HCT116 (cell line): ENCODE results near the gene ADORA2B. TPM values are rescaled to one million over a fixed set of nuclear protein-coding genes. Genes with fewer than 3 reads are reported as not detected.

Experiments used
- ATAC-seq: fragments of 200-7000 bp; cut with Tn5 transposase; 2 replicates; pipeline ENCODE4 v1.9.1; 2020; ENCODE audit warnings: mild to moderate bottlenecking, moderate library complexity
- BruUV-seq: library from RNA; stranded (reverse); fragments of 400-500 nt; replicated peaks from 2 replicates; lab custom pipeline; 2021; lab: Mats Ljungman, UMichigan
- CTCF ChIA-PET: fragments of 300-600 bp; sonication (Branson Sonifier 250); formaldehyde crosslinking; loops from one replicate; lab custom pipeline; 2021; ENCODE audit warnings: antibody characterized with exemption; lab: Charles Lee
- POLR2A ChIA-PET: fragments of 300-600, 350-600 bp; sonication (Branson Sonifier 250); formaldehyde crosslinking; loops from one replicate; lab custom pipeline; 2021; ENCODE audit warnings: antibody characterized with exemption; lab: Charles Lee
- RAD21 ChIA-PET, 2 experiments: fragments of 300-600 bp; sonication (Branson Sonifier 250); formaldehyde crosslinking; loops; one replicate each; lab custom pipeline; 2023; ENCODE audit warnings: low total read pairs in 2 of 2; ENCODE audit not compliant: uncharacterized antibody in 2 of 2, unreplicated experiment in 2 of 2, low non-redundant PET in 1 of 2; lab: Charles Lee
- DNase-seq: peaks from one replicate; pipeline ENCODE4 v3.0.0-alpha.2; 2010; ENCODE audit warnings: low read depth, low spot score
- H2AFZ ChIP-seq: fragments of 200-600 bp; shearing (Covaris generic), sonication (generic); 2 replicates; pipeline ENCODE4 v1.6.1; 2017; ENCODE audit warnings: low read depth, mixed run types, mixed read lengths, antibody characterized with exemption, low read length; ENCODE audit not compliant: poor library complexity, severe bottlenecking
- H3K27ac ChIP-seq: 2 replicates; pipeline ENCODE4 v1.5.1; 2012; ENCODE audit warnings: low read depth, low read length
- H3K27me3 ChIP-seq: fragments of 200-600 bp; sonication (generic); 2 replicates; pipeline ENCODE4 v1.6.1; 2016; ENCODE audit warnings: mixed run types, low read length, mixed read lengths; ENCODE audit not compliant: insufficient read depth
- H3K36me3 ChIP-seq, 2 experiments: fragments of 200-500 bp in 1 of 2; fragments of 200-600 bp in 1 of 2; sonication (Bioruptor generic) in 1 of 2; sonication (generic) in 1 of 2; 2 replicates each; pipeline versions ENCODE4 v1.5.1 to v1.6.1; 2014 to 2016; ENCODE audit warnings: low read length in 2 of 2, inconsistent platforms in 1 of 2, mixed read lengths in 1 of 2, mixed run types in 1 of 2; ENCODE audit not compliant: insufficient read depth in 2 of 2, control insufficient read depth in 1 of 2
- H3K4me1 ChIP-seq, 2 experiments: fragments of 200-600 bp in 1 of 2; sonication (generic) in 1 of 2; 2 replicates each; pipeline versions ENCODE4 v1.5.1 to v1.6.1; 2012 to 2017; ENCODE audit warnings: low read length in 2 of 2, inconsistent platforms in 1 of 2, mild to moderate bottlenecking in 1 of 2, mixed read lengths in 1 of 2, mixed run types in 1 of 2, moderate library complexity in 1 of 2; ENCODE audit not compliant: insufficient read depth in 2 of 2, control insufficient read depth in 1 of 2
- H3K4me2 ChIP-seq: fragments of 200-600 bp; sonication (generic); 2 replicates; pipeline ENCODE4 v1.6.1; 2017; ENCODE audit warnings: mixed run types, low read length, mixed read lengths
- H3K4me3 ChIP-seq, 2 experiments: fragments of 200-600 bp in 1 of 2; sonication (generic) in 1 of 2; replicated peaks in 1 of 2; 2 replicates each; pipeline ENCODE4 v1.5.1; 2011 to 2016; ENCODE audit warnings: low read length in 2 of 2, control low read depth in 1 of 2, low read depth in 1 of 2, mild to moderate bottlenecking in 1 of 2, mixed read lengths in 1 of 2, mixed run types in 1 of 2
- H3K79me2 ChIP-seq: fragments of 200-600 bp; sonication (generic); 2 replicates; pipeline ENCODE4 v1.6.1; 2017; ENCODE audit warnings: mild to moderate bottlenecking, mixed run types, low read length, moderate library complexity, mixed read lengths; ENCODE audit not compliant: insufficient read depth
- H3K9ac ChIP-seq: fragments of 200-600 bp; sonication (generic); 2 replicates; pipeline ENCODE4 v1.6.1; 2016; ENCODE audit warnings: low read length, mixed read lengths
- H3K9me2 ChIP-seq: fragments of 200-600 bp; sonication (generic), shearing (Covaris generic); 2 replicates; pipeline ENCODE4 v1.6.1; 2017; ENCODE audit warnings: mixed run types, mild to moderate bottlenecking, moderate library complexity; ENCODE audit not compliant: insufficient read depth
- H3K9me3 ChIP-seq, 2 experiments: fragments of 200-500 bp in 1 of 2; fragments of 200-600 bp in 1 of 2; sonication (Bioruptor generic) in 1 of 2; sonication (generic) in 1 of 2; 2 replicates each; pipeline ENCODE4 v1.6.1; 2014 to 2017; ENCODE audit warnings: low read length in 2 of 2, mixed read lengths in 2 of 2, inconsistent platforms in 1 of 2, low read depth in 1 of 2, mild to moderate bottlenecking in 1 of 2, mixed run types in 1 of 2, moderate library complexity in 1 of 2; ENCODE audit not compliant: control insufficient read depth in 1 of 2, insufficient read depth in 1 of 2
- H4K20me1 ChIP-seq: fragments of 200-600 bp; sonication (generic), shearing (Covaris generic); 2 replicates; pipeline ENCODE4 v1.6.1; 2017; ENCODE audit warnings: mixed run types, mild to moderate bottlenecking, moderate library complexity; ENCODE audit not compliant: insufficient read depth
- CBX3 ChIP-seq: IDR thresholded peaks from 2 replicates; pipeline ENCODE4 v1.6.1; 2012; ENCODE audit warnings: low read depth
- CEBPB ChIP-seq: IDR thresholded peaks from 2 replicates; pipeline ENCODE4 v1.6.1; 2012; ENCODE audit warnings: low read depth
- ELF1 ChIP-seq: IDR thresholded peaks from 2 replicates; pipeline ENCODE4 v1.6.1; 2012; ENCODE audit warnings: low read depth, borderline replicate concordance
- EZH2phosphoT487 ChIP-seq: fragments of 200-600 bp; IDR thresholded peaks from 2 replicates; pipeline ENCODE4 v1.6.1; 2018; ENCODE audit warnings: antibody characterized with exemption, borderline replicate concordance
- JUND ChIP-seq: IDR thresholded peaks from 2 replicates; pipeline ENCODE4 v1.6.1; 2012
- MAX ChIP-seq: IDR thresholded peaks from 2 replicates; pipeline ENCODE4 v1.6.1; 2012
- POLR2A ChIP-seq: IDR thresholded peaks from 2 replicates; pipeline ENCODE4 v1.7.0; 2011; ENCODE audit warnings: borderline replicate concordance; ENCODE audit not compliant: insufficient read depth, insufficient read length; ENCODE audit errors: extremely low read depth
- RAD21 ChIP-seq: IDR thresholded peaks from 2 replicates; pipeline ENCODE4 v1.6.1; 2012; ENCODE audit warnings: low read depth, mild to moderate bottlenecking
- SIN3A ChIP-seq: IDR thresholded peaks from 2 replicates; pipeline ENCODE4 v1.6.1; 2012; ENCODE audit warnings: low read depth
- SP1 ChIP-seq: IDR thresholded peaks from 2 replicates; pipeline ENCODE4 v1.6.1; 2012; ENCODE audit warnings: low read depth
- TCF7L2 ChIP-seq: IDR thresholded peaks from 2 replicates; pipeline ENCODE4 v1.7.0; 2011; ENCODE audit warnings: borderline replicate concordance, inconsistent platforms; ENCODE audit not compliant: insufficient read depth, insufficient read length; ENCODE audit errors: extremely low read depth
- YY1 ChIP-seq: IDR thresholded peaks from 2 replicates; pipeline ENCODE4 v1.6.1; 2011; ENCODE audit warnings: low read length, low read depth, moderate library complexity, mild to moderate bottlenecking; ENCODE audit not compliant: insufficient replicate concordance; ENCODE audit errors: extremely low read depth
- ZBTB33 ChIP-seq: IDR thresholded peaks from 2 replicates; pipeline ENCODE4 v1.6.1; 2011; ENCODE audit warnings: mild to moderate bottlenecking, low read length, moderate library complexity; ENCODE audit not compliant: insufficient replicate concordance; ENCODE audit errors: extremely low read depth
- ZFX ChIP-seq: fragments of 450-650 bp; IDR thresholded peaks from 2 replicates; pipeline ENCODE4 v1.6.1; 2017
- ZNF274 ChIP-seq: fragments of 200-500 bp; sonication (Bioruptor generic); IDR thresholded peaks from 2 replicates; pipeline ENCODE4 v1.6.1; 2014; ENCODE audit warnings: mild to moderate bottlenecking, low read depth, low read length, inconsistent platforms
- intact Hi-C: fragments of 100-400 bp; cut with micrococcal nuclease; formaldehyde crosslinking; loops from 2 replicates; pipeline ENCODE4 v1.10.0; 2022
- total RNA-seq: library from RNA; stranded (reverse); gene quantifications from one replicate; pipeline ENCODE4 v1.2.1, GENCODE V29; 2021; ENCODE audit not compliant: unreplicated experiment
- TF ChIP-seq, protein P1 (sequence below), 3 experiments: fragments of 200-600 bp in 1 of 3; sonication (generic) in 1 of 3; IDR thresholded peaks in 2 of 3; conservative IDR thresholded peaks in 1 of 3; 2 replicates each; pipeline ENCODE4 v1.5.1; 2012 to 2017; ENCODE audit warnings: low read depth in 2 of 3, low read length in 2 of 3, antibody characterized with exemption in 1 of 3, borderline replicate concordance in 1 of 3, control low read depth in 1 of 3, mild to moderate bottlenecking in 1 of 3, mixed read lengths in 1 of 3, mixed run types in 1 of 3, moderate library complexity in 1 of 3; ENCODE audit not compliant: insufficient read depth in 1 of 3
- TF ChIP-seq, protein P2 (sequence below): IDR thresholded peaks from 2 replicates; pipeline ENCODE4 v1.6.1; 2012; ENCODE audit warnings: low read depth

The ADORA2B gene
- total RNA-seq, 1 experiment from 2014 or later, result 47.5 TPM

DNA sequence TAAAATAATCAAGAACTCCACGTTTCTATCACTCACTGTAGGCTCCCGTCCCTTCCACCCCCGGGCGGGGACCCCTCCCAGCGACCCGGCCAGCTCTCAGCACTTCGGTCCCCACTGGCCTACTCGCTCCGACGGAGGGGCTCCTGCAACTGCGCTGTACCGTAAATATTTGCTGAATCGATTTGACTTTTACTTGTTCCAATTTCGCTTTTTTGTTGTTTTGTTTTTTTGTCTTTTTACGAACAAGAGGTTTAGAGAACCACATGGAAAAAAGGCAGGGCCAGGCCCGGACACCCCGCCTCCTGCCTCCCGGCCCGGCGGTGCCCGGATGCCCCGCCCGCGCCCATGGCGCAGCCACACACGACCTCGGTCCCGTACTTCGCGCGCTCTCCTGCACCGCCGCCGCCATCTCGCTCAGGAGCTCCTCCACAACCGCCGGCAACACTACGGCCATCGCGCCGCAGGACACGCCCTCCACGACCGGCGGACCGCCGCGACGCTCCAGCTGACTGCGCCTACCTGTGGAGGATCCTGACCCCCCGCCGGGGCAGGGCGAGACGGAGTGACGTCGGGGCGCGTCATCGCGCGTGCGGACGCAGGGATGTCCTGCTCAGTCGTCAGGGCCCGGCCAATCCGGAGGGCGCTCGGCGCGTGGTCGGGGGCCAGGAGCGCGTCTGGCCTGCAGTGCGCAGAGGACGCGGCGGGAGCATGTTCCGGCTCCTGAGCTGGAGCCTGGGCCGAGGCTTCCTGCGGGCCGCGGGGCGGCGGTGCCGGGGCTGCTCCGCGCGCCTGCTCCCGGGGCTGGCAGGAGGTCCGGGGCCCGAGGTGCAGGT is 54.4 kb downstream of the ADORA2B start, which contains the start of the genes TTC19 and ZSWIM7:
TSS of gene TTC19 (plus strand) at position 684 of the 833 bp plus-strand sequence. CDS start at position 709, 25 bp downstream.
TSS of gene ZSWIM7 (minus strand) at position 564 of the 833 bp plus-strand sequence. CDS start at position 454, 110 bp downstream.
- no TSS peak for BruUV-seq
- H4K20me1 ChIP-seq, result no peaks in the 10 kb centered on the region
- ATAC-seq (peak; percentile 94), DNase-seq (peak; percentile 94)
- H3K27ac ChIP-seq, result peak within 1 kb of the TSS; percentile 95
- H3K9me2 ChIP-seq, result no peaks in the 10 kb centered on the region
- peak within 1 kb of the TSS; percentile 84 to 94 for H3K4me3 ChIP-seq
- peaks cover 10 to 24% of the 10 kb centered on the region in 2 experiments; a peak in 3 of 4 replicates for H3K4me1 ChIP-seq
- H3K9ac ChIP-seq, result peak within 1 kb of the TSS; percentile 96
- ChIA-PET RAD21 (interaction anchor here (0.7 to 1.5 kb wide), 4 partner anchors 48 to 287 kb away, joined by 3 to 5 read pairs (median 4); no protein-coding TSS in a partner anchor), CTCF (interaction anchor here (0.7 to 2.9 kb wide), 5 partner anchors 17 to 735 kb away, joined by 3 to 13 read pairs (median 3); partner anchors contain the start of gene ADORA2B), POLR2A (interaction anchor here (1.0 to 2.3 kb wide), 14 partner anchors 10 to 348 kb away, joined by 3 to 14 read pairs (median 4); partner anchors contain the start of gene ADORA2B)
- H3K9me3 ChIP-seq, result peaks cover 0 to 7% of the 10 kb centered on the region in 2 experiments; a peak in 1 of 4 replicates
- peak within 1 kb of the TSS; percentile 56 for H2AFZ ChIP-seq
- H3K27me3 ChIP-seq, result no peaks in the 10 kb centered on the region
- peak within 1 kb of the TSS; percentile 79 for H3K4me2 ChIP-seq
- intact Hi-C loops, result loop anchor here (2.0 kb wide), 1 partner anchor 55 kb away; the partner anchor contains the start of gene ADORA2B
- peaks cover 20 to 39% of the 10 kb centered on the region in 2 experiments for H3K36me3 ChIP-seq
- H3K79me2 ChIP-seq, result peaks cover 63% of the 10 kb centered on the region
- peak; percentile 92 for TF ChIP-seq POLR2A
- peak; percentile 83 for TF ChIP-seq YY1
- peak; percentile 92 for TF ChIP-seq MAX
- TF ChIP-seq TCF7L2, result no peak
- TF ChIP-seq SIN3A, result peak; percentile 96
- no peak for TF ChIP-seq RAD21
- TF ChIP-seq, protein P1, sequence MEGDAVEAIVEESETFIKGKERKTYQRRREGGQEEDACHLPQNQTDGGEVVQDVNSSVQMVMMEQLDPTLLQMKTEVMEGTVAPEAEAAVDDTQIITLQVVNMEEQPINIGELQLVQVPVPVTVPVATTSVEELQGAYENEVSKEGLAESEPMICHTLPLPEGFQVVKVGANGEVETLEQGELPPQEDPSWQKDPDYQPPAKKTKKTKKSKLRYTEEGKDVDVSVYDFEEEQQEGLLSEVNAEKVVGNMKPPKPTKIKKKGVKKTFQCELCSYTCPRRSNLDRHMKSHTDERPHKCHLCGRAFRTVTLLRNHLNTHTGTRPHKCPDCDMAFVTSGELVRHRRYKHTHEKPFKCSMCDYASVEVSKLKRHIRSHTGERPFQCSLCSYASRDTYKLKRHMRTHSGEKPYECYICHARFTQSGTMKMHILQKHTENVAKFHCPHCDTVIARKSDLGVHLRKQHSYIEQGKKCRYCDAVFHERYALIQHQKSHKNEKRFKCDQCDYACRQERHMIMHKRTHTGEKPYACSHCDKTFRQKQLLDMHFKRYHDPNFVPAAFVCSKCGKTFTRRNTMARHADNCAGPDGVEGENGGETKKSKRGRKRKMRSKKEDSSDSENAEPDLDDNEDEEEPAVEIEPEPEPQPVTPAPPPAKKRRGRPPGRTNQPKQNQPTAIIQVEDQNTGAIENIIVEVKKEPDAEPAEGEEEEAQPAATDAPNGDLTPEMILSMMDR (IDR thresholded peaks at IDR 0.05 in 2 of 3, conservative IDR thresholded peaks at IDR 0.05 in 1 of 3; ENCODE audit: borderline replicate concordance in 1 of 3, insufficient read depth in 1 of 3, low read depth in 2 of 3, low read length in 2 of 3), result no peak
- TF ChIP-seq JUND, result peak; percentile 11; the same call in 1 of the 2 replicates
- TF ChIP-seq EZH2phosphoT487, result no peak
- peak; percentile 98 for TF ChIP-seq ZFX
- TF ChIP-seq ELF1, result no peak
- TF ChIP-seq CBX3, result peak; percentile 78
- TF ChIP-seq, protein P2, sequence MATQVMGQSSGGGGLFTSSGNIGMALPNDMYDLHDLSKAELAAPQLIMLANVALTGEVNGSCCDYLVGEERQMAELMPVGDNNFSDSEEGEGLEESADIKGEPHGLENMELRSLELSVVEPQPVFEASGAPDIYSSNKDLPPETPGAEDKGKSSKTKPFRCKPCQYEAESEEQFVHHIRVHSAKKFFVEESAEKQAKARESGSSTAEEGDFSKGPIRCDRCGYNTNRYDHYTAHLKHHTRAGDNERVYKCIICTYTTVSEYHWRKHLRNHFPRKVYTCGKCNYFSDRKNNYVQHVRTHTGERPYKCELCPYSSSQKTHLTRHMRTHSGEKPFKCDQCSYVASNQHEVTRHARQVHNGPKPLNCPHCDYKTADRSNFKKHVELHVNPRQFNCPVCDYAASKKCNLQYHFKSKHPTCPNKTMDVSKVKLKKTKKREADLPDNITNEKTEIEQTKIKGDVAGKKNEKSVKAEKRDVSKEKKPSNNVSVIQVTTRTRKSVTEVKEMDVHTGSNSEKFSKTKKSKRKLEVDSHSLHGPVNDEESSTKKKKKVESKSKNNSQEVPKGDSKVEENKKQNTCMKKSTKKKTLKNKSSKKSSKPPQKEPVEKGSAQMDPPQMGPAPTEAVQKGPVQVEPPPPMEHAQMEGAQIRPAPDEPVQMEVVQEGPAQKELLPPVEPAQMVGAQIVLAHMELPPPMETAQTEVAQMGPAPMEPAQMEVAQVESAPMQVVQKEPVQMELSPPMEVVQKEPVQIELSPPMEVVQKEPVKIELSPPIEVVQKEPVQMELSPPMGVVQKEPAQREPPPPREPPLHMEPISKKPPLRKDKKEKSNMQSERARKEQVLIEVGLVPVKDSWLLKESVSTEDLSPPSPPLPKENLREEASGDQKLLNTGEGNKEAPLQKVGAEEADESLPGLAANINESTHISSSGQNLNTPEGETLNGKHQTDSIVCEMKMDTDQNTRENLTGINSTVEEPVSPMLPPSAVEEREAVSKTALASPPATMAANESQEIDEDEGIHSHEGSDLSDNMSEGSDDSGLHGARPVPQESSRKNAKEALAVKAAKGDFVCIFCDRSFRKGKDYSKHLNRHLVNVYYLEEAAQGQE, result no peak
- no peak for TF ChIP-seq ZBTB33
- TF ChIP-seq SP1, result peak; percentile 68; the same call in 1 of the 2 replicates
- TF ChIP-seq CEBPB, result no peak
- TF ChIP-seq ZNF274, result no peak
